Transverse colon (tissue), 4 donors: Measurements from ENCODE around the gene MED8. TPM values are rescaled to one million over a fixed set of nuclear protein-coding genes. Genes with fewer than 3 reads are reported as not detected.

Experiments
- DNase-seq: peaks from one replicate; pipeline ENCODE4 v3.0.0-alpha.2; 2019
- H3K27ac ChIP-seq, 4 donors: fragments of 200-600 bp; sonication (generic); 2 replicates each; pipeline ENCODE4 v1.5.1; 2016 to 2018; ENCODE audit warnings: inconsistent platforms in 4 of 4
- H3K27me3 ChIP-seq: fragments of 200-600 bp; sonication (generic); 2 replicates; pipeline ENCODE4 v1.5.1; 2017; ENCODE audit warnings: inconsistent platforms
- H3K36me3 ChIP-seq, 4 donors: fragments of 200-600 bp; sonication (generic); 2 replicates each; pipeline ENCODE4 v1.5.1; 2017 to 2019; ENCODE audit warnings: inconsistent platforms in 4 of 4
- H3K4me1 ChIP-seq, 4 donors: fragments of 200-600 bp; sonication (generic); 2 replicates each; pipeline ENCODE4 v1.5.1; 2017 to 2020; ENCODE audit warnings: inconsistent platforms in 4 of 4
- H3K4me3 ChIP-seq, 4 donors: fragments of 200-600 bp; sonication (generic); 1 replicate in 1 of 4; 2 replicates in 3 of 4; pipeline versions ENCODE4 v1.5.1 to v1.6.1; 2017 to 2019; ENCODE audit warnings: inconsistent platforms in 4 of 4
- H3K9me3 ChIP-seq, 2 donors: fragments of 200-600 bp; sonication (generic); 2 replicates each; pipeline ENCODE4 v1.5.1; 2017 to 2019; ENCODE audit warnings: inconsistent platforms in 2 of 2
- CTCF ChIP-seq, 5 experiments: fragments of 200-600 bp in 3 of 5; fragments of 450-650 bp in 2 of 5; sonication (generic) in 3 of 5; IDR thresholded peaks; 1 replicate in 2 of 5; 2 replicates in 3 of 5; pipeline ENCODE4 v1.5.1; 2016 to 2017; ENCODE audit warnings: antibody characterized with exemption in 5 of 5, inconsistent platforms in 3 of 5, mild to moderate bottlenecking in 2 of 5, moderate library complexity in 1 of 5
- EP300 ChIP-seq: sonication (generic); formaldehyde crosslinking; IDR thresholded peaks from one replicate; pipeline ENCODE4 v1.6.1; 2017; ENCODE audit warnings: antibody characterized with exemption, low read depth
- POLR2A ChIP-seq: fragments of 450-650 bp; IDR thresholded peaks from one replicate; pipeline ENCODE4 v1.6.1; 2016; ENCODE audit warnings: antibody characterized with exemption, mild to moderate bottlenecking, moderate library complexity
- POLR2AphosphoS5 ChIP-seq, 3 donors: sonication (generic); formaldehyde crosslinking; IDR thresholded peaks; one replicate each; pipeline ENCODE4 v1.6.1; 2016; ENCODE audit warnings: antibody characterized with exemption in 3 of 3
- WGBS, 2 donors: methylation state at CpG; one replicate each; pipeline ENCODE4 v1.1.5; 2018; ENCODE audit warnings: low coverage in 1 of 2; 5-methylcytosine and 5-hydroxymethylcytosine counted together
- in situ Hi-C, 4 donors: fragments of 200-750 bp; cut with MboI; loops; one replicate each; pipeline versions ENCODE4 v1.15.0 to v1.15.1; 2017; ENCODE audit warnings: low sequenced_read_pairs in 3 of 4, low pct_ligation_motif_present in 1 of 4, low pct_unique_long_range_greater_than_20kb in 1 of 4
- intact Hi-C: fragments of 100-400 bp; cut with DNase I; formaldehyde crosslinking; loops from one replicate; pipeline ENCODE4 v1.15.1; 2023; ENCODE audit warnings: low total_unique reads
- total RNA-seq, 4 donors: library from RNA; depleted of rRNA; stranded (reverse); fragments of >200 nt; gene quantifications; one replicate each; pipeline ENCODE4 v1.1.0, GENCODE V29; 2016

MED8 gene
- total RNA-seq, 4 donors from 2014 or later, result 12.7 to 41.9 (median 25.0) TPM

GRCh38 chr1:43354936-43355335 lies 34.7 kb downstream of the MED8 start:
- 100% methylated on average over 2 of the region's 2 CpGs for WGBS, 2 donors
- intact Hi-C loops (no loop called here), in situ Hi-C loops (no loop called here)
- H3K27me3 ChIP-seq, result no peaks in the 10 kb centered on the region
- H3K4me3 ChIP-seq, result no peak overlapping the region
- no peaks in the 10 kb centered on the region for H3K9me3 ChIP-seq
- no peak for DNase-seq
- H3K27ac ChIP-seq, result no peak overlapping the region
- no peaks in the 10 kb centered on the region for H3K36me3 ChIP-seq
- no peak for TF ChIP-seq CTCF (IDR thresholded peaks at IDR 0.05)
- no peak for TF ChIP-seq POLR2A
- no peak for TF ChIP-seq EP300
- no peak for TF ChIP-seq POLR2AphosphoS5 (IDR thresholded peaks at IDR 0.05)
- peaks cover 7 to 21% (median 18%) of the 10 kb centered on the region in 4 donors for H3K4me1 ChIP-seq

DNA sequence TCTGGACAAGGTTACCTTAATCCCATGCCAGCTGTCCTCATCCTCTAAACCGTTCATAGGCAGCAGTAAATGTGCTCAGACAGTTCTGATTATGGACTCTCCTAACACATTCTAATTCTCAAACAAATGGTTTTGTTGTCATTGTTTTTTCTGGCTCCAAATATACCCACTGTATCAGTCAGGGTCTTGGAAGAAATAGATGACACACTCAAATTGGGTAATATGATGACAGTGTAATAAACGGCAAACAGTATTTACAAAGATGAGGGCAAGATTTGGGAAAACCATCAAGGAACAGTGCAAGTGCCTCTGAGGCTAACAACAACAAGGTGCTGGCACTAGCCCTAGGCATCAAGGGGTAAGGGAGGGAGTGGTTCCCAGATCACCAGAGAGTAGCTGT lies 35.1 kb downstream of the MED8 start:
- DNase-seq, result no peak
- H3K4me1 ChIP-seq, result peaks cover 11 to 21% (median 20%) of the 10 kb centered on the region in 4 donors
- TF ChIP-seq POLR2A (no peak), EP300 (no peak), CTCF (IDR thresholded peaks at IDR 0.05) (no peak), POLR2AphosphoS5 (IDR thresholded peaks at IDR 0.05) (no peak)
- no peaks in the 10 kb centered on the region for H3K36me3 ChIP-seq
- H3K27ac ChIP-seq, result no peak overlapping the region
- H3K27me3 ChIP-seq, result no peaks in the 10 kb centered on the region
- WGBS, 2 donors, result 83 to 100% methylated on average over 1 to 2 of the region's 2 CpGs
- H3K9me3 ChIP-seq, result no peaks in the 10 kb centered on the region
- in situ Hi-C loops (no loop called here), intact Hi-C loops (no loop called here)
- H3K4me3 ChIP-seq, result no peak overlapping the region

DNA sequence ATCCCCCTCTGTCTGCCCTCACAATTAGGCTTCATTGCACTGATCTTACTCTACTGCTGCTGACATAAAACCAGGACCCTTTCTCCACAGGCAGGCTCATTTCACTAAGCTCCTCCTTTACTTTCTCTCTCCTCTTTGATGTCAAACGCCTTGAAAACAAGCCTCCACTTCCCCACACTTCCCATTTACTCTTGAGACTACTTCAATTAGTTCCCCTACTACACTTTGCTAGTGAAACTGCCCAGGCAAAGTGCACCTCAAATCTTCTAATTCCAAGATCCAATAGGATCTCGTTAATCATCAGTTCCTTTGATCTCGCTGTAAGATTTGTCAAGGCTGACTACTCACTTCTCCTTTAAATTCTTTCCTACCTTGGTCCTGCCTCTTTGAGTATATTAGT lies 36.7 kb downstream of the MED8 start:
- Histone ChIP-seq H3K27me3 (no peaks in the 10 kb centered on the region), H3K27ac (no peak overlapping the region), H3K4me1 (peaks cover 7 to 22% (median 18%) of the 10 kb centered on the region in 4 donors), H3K4me3 (no peak overlapping the region), H3K9me3 (no peaks in the 10 kb centered on the region), H3K36me3 (no peaks in the 10 kb centered on the region)
- DNase-seq, result no peak
- TF ChIP-seq POLR2A (no peak), POLR2AphosphoS5 (IDR thresholded peaks at IDR 0.05) (no peak), EP300 (no peak), CTCF (IDR thresholded peaks at IDR 0.05) (no peak)
- WGBS, 2 donors, result 58 to 78% methylated on average over 3 of the region's 3 CpGs
- in situ Hi-C loops (no loop called here), intact Hi-C loops (no loop called here)

GRCh38 chr1:43352351-43352705 lies 37.3 kb downstream of the MED8 start:
- Histone ChIP-seq H3K4me3 (no peak overlapping the region), H3K27ac (no peak overlapping the region), H3K9me3 (no peaks in the 10 kb centered on the region), H3K4me1 (peaks cover 7 to 18% (median 14%) of the 10 kb centered on the region in 4 donors), H3K27me3 (no peaks in the 10 kb centered on the region), H3K36me3 (no peaks in the 10 kb centered on the region)
- DNase-seq, result no peak
- in situ Hi-C loops (no loop called here), intact Hi-C loops (no loop called here)
- no peak for TF ChIP-seq CTCF (IDR thresholded peaks at IDR 0.05)
- no peak for TF ChIP-seq EP300
- no peak for TF ChIP-seq POLR2A
- TF ChIP-seq POLR2AphosphoS5 (IDR thresholded peaks at IDR 0.05), result no peak
- WGBS, 2 donors, result 100% methylated on average over 2 of the region's 2 CpGs
